Coronary artery (tissue), 2 donors: Measurements from ENCODE around the gene SH3TC1.

Source experiments
- DNase-seq: peaks from one replicate; pipeline ENCODE4 v3.0.0-alpha.2; 2017; ENCODE audit warnings: low spot score
- H3K27ac ChIP-seq, 2 donors: fragments of 200-600 bp; sonication (generic); one replicate each; pipeline ENCODE4 v1.5.1; 2016 to 2019
- H3K4me3 ChIP-seq: fragments of 200-600 bp; sonication (generic); 2 replicates; pipeline ENCODE4 v1.5.1; 2016; ENCODE audit warnings: mild to moderate bottlenecking, moderate library complexity
- CTCF ChIP-seq: fragments of 200-600 bp; sonication (generic); IDR thresholded peaks from one replicate; pipeline ENCODE4 v1.5.1; 2019; ENCODE audit warnings: antibody characterized with exemption

SH3TC1 gene

DNA sequence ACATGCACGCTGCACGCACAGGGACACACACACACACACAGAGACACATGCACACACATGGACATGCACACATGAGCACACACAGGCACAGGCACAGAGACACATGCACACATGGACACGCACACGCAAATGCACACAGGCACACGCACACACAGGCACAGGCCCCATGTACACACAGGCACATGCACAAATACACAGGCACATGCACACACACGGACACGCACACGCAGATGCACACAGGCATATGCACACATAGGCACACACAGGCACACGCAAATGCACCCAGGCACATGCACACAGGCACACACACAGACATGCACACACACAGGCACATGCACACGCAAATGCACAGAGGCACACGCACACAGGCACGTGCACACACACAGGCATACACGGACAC is 40.1 kb downstream of the SH3TC1 start:
- TF ChIP-seq CTCF = no peak
- DNase-seq = no peak
- Histone ChIP-seq H3K27ac (no peak overlapping the region), H3K4me3 (no peak overlapping the region)

GRCh38 chr4:8239661-8240060 is 40.6 kb downstream of the SH3TC1 start:
- no peak for TF ChIP-seq CTCF
- H3K4me3 ChIP-seq = no peak overlapping the region
- no peak for DNase-seq
- H3K27ac ChIP-seq = no peak overlapping the region

DNA sequence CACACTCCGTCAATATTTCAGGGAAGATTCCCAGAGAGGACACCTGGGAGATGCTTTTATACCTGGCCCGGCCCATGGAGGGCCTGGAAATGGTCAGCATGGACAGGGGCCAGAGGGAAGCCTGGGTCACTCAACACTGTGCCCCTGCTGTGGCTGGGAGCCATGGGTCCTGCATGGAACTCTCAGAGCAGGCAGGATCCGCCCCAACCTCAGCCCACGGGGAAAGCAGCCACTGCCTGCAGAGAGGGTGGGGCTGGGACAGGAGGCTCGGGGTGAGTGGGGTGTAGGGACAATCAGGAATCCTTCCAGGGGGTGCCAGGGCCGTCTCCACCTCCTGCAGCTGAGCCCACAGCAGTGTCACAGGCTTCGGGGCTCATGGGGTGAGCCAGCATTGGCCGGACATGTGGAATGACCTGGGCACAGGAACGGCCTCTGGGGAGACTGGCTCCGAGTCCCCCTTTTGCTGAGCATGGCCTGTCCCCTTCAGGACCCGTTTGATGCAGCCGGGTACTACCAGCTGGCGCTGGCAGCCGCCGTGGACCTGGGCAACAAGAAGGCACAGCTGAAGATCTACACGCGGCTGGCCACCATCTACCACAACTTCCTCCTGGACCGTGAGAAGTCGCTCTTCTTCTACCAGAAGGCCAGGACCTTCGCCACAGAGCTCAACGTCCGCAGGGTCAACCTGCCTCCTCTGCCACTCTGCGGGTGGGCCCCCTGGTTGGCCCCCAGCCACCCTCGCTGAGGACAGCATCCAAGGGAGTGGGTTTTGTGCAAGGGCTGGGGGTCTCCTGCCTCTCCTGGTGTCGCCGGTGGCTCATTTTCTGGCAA is 41.3 kb downstream of the SH3TC1 start:
- Histone ChIP-seq H3K27ac (no peak overlapping the region), H3K4me3 (no peak overlapping the region)
- DNase-seq = no peak
- TF ChIP-seq CTCF = no peak

DNA sequence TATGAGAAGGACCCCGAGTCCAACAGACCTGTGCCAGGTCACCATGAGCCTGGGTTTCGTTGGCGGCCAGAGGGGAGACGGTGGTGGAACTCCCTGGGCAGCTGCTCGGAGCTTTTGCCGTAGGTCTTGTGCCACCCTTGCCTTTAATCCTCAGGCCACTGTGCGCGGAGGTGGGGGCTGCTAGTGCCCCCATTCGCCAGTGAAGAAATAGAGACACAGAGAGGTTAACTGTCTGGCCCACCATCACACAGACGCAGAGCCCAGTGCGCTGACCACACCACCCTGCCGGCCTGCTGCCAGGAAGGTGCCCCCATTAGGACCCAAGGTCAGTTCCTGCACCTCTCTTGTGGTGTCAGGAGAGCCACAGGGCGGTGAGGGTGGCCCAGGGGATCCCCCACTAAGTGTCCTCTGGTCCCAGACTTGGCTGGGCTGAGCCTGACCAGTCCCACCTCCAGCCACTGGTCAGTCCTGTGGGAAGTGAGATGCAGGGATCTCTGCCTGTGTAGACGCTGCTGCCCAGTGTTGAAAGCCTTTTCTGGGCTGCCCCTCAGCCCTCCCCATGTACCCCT is 42.2 kb downstream of the SH3TC1 start:
- Histone ChIP-seq H3K4me3 (no peak overlapping the region), H3K27ac (no peak overlapping the region)
- no peak for TF ChIP-seq CTCF
- DNase-seq = no peak

DNA sequence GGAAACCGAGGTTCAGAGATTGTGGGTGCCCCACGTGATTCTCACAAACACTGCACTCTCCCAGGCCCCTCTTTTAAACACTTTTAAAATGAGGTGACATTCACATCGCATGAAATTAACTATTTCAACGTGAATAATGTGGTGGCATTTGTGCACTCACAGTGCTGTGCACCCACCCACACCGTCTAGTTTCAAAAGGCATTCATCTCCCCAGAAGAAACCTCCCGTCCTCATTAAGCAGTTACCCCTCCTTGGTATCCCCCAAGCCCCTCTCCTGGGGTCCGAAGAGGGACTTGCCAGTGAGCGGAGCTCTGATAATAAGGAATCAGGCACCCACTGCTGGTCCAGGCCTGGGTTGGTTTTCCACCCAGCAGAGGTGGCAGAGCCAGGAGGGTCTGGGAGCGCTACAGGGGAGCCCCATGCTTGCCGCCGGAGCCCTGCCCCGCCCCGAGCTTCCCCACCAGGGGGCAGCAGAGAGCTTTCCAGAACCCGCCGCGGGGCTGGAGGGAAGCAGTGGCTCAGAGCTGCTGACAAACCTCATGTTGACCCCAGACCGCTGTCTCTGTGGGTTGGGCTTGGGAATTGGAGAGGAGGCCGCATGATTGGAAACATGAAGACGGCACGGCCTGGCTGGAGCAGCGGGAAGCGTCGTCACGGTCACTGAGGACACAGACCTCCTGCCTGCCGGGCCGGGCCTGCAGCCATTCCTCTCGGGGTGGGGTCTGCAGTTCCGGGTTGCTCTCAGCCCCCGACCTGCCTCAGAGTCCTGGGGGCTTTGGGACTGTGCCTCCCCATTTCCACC is 43.0 kb downstream of the SH3TC1 start:
- TF ChIP-seq CTCF = peak; percentile 90
- H3K27ac ChIP-seq = peak overlapping the region in 1 of 2 donors; percentile 61
- peak; percentile 87 for DNase-seq
- H3K4me3 ChIP-seq = peak overlapping the region; percentile 38

GRCh38 chr4:8242782-8243560 is 43.9 kb downstream of the SH3TC1 start:
- no peak for TF ChIP-seq CTCF
- Histone ChIP-seq H3K4me3 (no peak overlapping the region), H3K27ac (peak overlapping the region in 1 of 2 donors; percentile 61)
- DNase-seq = no peak
